GM19395 (cell line): ENCODE measurements around the gene SCRN1.

Source experiments
- ATAC-seq: cut with Tn5 transposase; IDR thresholded peaks from one replicate; pipeline ENCODE4 v1.9.1; 2021; ENCODE audit warnings: mild to moderate bottlenecking, moderate library complexity; ENCODE audit not compliant: unreplicated experiment

SCRN1 gene

DNA sequence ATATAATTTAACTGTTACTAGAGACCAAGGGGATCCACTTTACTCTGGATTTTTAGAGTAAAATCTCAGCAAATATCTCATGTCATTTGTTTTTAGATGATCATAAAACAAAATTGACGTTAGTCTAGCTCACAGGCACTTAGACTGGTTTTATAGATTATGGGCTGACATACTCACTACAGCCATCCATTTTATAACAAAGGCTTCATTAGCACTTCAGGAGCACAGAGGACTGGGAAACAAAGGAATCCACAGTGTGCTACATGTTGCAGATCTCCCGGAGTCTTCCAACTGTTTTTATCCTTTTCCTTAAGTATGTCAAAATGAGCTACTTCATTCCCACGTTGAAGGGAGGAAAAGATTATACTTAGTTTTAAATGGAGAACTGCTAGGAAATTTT is 15.9 kb upstream of the SCRN1 start:
- no peak for ATAC-seq

DNA sequence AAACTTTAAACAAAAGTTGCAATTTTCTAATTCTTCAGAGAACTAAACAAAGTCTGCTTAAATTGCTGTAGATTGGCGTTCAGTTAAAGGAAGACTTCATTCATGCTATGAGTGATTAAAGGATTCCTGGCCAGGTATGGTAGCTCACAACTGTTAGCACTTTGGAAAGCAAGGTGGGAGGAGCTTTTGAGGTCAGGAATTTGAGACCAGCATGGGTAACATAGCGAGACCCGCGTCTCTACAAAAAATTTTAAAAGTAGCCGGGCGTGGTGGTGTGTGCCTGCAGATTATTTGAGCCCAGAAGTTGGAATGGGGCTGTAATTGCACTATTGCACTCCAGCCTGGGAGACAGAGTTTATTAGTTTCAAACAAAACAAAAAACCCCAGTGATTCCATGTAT is 13.5 kb upstream of the SCRN1 start:
- ATAC-seq, result no peak

DNA sequence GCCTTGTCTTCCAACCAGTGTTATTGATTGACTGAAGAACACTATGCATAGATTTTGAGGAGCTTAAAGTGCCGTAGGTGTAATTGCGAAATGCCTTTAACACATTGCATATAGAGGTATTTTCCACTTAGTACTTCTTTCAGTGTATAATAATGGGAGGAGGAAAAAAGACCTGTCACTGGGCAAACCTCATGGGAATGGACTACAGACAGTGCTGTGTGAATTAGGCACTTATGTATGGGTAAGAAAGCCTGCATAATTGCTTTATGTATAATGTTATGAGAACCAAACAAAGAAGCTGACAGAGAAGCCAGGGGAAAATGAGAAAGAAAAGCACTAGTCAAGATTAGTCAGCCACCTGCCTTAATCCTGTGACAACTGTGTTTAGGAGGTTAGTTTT is 12.4 kb upstream of the SCRN1 start:
- no peak for ATAC-seq

DNA sequence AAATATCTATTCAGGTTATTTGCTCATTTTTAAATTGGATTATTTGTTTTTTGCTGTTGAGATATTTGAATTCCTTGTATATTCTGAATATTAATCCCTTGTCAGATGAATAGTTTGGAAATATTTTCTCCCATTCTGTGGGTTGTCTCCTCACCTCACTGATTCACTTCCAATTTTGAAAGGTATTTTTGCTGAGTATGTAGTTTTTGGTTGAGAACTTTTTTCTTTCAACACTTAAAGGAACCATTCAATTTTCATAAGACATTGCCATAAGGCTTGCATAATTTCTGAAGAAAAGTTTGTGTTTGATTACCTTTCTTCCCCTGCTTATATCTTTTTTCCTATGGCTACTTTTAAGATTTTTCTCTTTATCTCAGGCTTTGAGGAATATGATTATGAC is 8.9 kb upstream of the SCRN1 start:
- ATAC-seq, result no peak

DNA sequence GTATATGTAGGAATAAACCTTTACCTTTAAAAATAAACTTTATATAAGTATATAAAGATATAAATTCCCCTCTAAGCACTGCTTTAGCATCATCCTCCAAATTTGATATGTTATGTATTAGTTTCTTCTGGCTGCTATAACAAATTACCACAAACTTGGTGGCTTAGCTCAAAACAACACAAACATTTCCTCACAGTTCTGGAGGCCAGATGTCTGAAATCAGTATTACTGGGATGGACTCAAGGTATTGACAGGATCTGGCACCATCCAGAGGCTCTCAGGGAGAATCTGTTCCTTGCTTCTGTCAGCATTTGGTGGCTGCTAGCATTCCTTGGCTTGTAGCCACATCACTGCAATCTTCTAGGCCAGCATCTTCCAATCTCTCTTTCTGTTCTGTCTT is 6.7 kb upstream of the SCRN1 start:
- ATAC-seq, result no peak

DNA sequence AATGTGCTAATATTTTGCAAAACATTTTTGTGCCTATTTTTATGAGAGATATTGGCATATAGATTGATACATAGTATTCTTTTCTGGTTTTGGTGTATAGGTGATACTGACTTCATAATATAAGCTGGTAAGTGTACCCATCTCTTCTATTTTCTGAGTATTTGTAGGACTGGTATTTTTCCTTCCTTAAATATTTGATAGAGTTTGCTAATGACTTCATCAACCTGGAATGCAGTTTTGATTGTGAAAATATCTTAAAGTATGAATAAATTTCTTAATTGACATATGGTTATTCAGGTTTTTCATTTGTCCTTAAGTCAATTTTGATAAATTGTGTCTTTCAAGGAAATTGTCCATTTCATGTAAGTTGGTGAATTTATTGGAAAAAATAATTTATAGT is 6.1 kb upstream of the SCRN1 start:
- no peak for ATAC-seq

DNA sequence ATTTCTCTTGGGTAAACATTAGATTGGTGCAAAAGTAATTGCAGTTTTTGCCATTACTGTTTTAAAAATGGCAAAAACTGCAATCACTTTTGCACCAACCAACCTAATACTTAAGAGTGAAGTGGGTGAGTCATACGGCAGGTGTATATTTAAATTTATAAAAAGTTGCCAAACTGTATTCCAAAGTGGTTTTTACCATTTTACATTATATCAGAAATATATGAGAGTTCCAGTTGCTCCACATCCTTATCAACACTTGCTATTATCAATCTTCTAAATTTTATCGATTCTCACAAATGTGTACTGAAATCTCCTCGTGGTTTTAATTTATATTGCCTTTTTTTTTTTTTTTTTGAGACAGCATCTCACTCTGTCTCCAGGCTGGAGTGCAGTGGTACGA is 3.5 kb upstream of the SCRN1 start:
- no peak for ATAC-seq

DNA sequence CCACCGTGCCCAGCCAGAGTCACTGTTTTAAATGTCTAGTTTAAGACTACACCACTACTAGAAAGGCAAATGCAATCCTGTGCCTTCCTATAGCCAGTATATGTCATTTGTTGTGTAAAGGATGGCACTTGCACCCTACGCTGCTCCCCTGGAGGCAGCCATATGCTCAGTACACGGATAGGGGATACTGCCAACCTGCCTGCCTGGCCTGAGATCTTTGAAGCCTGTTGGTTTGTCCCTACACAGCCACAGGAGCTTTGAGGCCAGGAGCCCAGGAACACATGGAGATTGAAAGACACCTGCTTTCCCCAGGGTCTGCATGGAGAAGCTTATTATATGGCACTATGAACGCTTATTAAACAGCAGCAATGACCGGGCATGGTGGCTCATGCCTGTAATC is 2.3 kb upstream of the SCRN1 start:
- no peak for ATAC-seq

DNA sequence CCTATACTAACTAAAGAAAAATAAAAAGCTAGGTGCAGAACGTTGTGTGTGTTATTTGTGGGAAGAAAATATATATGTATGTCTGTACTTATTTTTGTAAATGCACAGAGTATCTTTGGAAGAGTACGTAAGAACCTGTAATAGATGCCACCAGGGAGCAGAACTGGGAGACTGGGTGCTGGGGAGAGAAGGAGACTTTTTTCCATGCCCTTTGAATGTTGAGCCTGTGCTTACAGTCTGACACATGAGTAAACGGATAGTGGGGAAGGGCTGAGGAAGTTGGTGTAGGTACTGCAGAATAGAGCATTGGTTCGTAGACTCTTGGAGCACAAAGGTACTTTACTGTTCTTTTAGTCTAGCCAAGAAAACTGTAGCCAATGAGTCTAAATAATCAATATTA is 1.3 kb upstream of the SCRN1 start:
- ATAC-seq, result no peak

DNA sequence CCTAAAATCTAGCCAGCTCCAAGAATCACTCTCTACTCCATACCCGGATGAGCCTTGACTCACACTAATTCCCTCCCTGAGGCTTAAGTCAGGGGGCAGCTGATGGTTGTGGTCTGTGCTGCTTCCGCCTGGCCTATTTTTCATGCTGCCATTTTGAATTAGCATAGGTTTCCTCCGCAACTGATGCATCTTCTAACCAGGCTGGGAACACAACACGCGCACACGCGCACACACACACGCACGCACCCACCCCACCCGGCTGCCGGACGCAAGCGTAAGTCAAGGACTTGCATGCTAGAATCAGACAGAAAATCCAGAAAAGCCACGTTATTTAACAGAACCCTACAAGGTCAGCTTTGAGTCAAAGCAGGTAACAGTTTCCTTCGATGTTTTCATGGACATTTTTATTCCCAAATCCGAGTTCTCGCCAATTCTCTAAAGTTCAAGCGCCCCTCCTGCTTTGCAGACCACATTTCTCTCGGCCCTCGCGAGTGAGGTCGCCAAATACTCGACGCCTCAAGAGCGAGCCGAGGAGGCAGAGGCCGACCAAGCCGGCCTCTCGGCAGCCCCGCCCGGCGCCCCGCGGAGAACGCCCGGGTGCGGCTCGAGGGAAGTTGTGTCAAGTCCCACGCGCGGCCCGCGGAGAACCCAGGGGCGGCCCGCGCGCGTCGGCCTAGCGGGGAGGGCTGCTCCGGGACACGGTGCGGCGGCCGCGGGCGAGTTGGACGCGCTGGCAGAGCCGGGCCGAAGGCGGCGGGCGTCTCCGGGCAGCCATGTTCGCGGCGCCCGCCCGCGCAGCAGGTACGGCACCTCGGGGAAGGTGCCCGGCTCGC is 961 bp downstream of the SCRN1 start:
- peak; percentile 43 for ATAC-seq

DNA sequence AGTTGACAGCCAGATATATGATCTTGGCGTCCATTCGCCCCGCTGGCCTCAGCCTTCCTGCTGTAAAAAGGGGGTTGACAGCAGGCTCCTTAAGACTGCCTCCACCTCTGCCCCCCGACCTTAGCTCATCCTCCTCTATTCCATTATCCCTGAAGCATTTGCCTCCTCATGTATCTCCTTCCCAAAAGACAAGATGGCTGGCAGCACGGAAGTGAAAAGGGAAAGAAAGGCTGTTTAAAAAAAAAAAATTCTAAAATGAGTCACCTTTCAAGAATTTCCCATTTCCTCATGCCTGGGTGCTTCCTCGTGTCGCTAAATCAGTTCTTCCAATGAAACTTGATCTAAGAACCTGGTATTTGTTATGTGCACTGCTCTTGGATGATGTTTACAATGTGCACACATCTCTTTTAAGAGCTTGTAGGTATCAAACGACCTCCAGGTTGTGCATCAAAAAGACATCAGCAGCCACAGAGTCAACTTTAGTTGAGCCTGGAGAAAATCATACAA is 1.7 kb downstream of the SCRN1 start:
- ATAC-seq, result no peak

DNA sequence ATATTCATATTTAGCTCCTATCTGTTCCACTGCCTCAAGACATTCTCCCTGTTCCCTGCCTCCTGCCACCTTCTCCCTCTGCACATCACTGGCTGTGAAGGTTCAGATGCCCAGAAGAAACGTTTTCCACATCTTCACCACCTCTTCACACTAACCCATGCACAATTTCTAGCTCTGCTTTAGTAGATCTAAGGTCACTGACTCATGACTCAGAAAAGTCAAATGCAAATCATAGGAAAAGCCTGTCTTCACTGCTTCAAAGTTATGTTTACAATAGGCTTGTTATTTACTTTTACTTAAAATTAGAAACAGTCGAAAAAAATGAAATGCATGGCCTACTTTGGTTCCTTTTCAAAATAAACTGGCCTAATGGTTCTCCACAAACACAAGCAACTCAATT is 2.5 kb downstream of the SCRN1 start:
- ATAC-seq, result no peak

DNA sequence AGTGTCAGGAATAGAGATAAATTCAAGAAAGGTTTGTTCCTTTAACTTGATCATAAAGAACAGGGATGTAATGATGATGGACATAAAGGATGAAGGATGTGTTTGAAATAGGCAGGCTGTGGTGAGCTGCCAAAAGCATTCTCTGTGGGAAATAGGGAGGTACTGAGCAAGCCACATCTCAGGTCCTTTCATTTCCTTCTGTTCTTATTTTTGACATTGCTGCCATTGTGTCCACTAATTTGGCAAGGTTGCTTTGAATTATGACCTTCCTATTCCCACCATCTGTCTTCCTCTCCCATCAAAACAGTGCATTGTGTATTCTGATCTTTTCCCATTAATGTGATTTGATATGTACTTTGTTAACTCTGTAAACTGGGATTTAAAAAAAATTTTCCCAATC is 9.4 kb downstream of the SCRN1 start:
- ATAC-seq, result no peak

DNA sequence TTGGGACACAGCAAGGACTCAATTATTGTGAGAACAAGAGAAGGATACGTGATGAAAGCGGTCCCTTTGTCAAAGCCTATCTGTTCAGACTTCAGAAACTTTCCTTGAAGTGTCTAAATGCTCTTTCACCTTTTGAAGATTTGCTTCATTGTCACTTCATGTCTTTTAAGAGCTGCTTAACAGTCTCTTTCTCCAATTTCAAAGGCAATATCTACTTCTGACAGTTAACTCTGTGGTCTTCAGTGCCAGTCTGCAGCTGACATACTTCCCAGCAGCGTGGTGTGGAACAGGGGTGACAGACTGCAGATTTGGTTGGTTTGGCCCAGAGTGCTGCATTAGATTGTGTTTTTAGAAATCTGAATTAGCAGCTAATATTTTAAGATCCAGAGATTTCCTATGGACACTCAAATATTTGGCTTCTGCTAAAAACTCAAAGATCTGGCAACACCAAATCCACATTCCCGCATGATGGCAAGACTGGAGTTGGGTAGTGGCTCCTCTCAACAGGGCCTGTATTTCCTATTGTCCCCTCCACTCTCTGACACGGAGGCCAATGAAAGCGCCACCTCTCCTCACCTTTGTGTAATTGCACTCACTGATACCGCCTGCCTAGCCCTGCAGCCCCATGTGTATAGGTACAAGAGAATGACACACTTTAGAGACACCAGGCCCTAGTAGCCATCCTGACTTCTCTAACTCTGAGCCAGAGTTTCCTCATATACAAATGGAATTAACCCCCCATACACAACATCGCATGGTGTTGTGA is 11.5 kb downstream of the SCRN1 start:
- no peak for ATAC-seq

DNA sequence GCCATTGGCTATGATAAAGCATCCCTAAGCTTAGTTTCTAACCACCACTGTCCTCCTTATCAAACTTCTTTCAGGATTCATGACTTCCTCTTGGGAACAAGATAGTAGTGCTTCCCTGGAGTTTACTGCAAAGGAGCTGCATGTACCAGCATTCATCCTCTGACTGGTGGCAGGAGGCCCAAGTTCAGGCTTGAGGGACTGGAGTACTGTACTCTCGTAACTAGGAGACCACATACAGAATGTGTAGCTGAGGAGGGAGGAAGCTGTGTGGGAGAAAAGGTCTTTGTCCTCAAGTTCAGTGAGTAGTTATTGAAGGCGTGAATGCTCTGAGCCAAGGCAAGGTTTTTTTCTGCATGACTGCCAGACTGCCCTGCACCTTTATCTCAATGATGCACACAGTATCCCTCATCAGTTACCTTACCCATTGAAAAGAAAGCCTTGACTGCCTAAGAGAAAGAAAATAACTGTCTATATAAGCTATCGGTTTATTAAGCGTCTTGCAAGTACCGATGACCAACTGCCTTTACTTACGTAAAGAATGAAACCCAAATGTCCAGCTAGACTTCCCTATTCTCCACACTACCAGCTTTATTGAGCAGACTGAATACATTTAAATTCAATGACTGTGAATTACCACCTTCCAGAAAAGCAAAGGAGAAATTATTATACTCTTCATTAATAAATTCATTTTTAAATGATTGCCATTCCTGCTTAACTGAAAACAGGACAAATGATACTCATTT is 12.8 kb downstream of the SCRN1 start:
- no peak for ATAC-seq

DNA sequence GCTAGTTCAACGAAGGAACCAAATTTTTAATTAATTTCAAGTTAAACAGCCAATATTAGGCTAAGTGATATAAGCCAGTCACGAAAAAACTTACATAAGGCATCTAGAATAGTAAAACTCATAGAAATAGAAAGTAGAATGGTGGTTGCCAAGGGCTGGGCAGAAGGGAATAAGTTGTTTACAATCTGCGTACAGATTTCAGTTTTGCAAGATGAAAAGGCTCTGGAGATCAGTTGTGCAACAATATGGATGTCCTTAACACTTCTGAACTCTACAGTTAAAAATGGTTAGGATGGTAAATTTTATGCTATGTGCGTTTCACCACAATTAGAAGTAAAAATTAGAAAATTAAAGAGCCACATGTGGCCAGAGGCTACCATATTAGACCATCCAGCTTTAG is 13.3 kb downstream of the SCRN1 start:
- no peak for ATAC-seq

DNA sequence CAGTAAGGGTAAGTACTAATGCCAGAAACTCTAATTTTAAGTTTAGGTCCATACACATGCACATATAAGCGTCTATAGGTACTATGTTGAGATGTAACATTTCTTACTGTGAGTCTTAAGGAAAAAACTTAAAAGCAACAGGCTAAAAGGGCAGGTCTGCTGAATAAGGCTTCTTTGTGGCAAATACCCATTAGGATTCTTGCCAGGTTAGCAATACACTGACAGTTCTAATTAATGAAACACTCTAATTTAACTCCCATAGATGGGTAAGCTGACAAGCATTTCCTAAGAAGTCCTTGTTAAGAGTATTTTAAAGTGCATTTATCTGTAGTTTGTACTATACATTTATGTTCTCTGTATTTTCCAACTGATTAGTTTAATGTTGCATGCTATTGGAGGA is 14.0 kb downstream of the SCRN1 start:
- no peak for ATAC-seq

DNA sequence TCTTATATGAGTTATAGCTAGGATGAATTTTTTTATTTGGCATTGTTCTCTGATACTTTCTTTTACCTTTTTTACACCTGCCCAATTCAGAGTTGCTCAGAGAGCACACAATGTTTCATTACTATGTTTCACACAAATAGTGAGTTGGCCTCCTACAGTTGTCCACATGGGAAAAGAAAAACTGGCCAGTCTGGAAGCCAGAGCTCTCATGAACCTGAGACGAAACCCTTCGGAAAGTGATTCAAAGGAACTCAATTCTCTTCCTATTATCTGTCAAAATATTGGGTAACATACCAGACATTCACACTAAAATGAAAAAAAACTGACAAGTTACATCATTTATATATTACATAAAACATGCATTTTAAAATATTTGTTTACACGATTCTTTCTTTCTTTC is 15.3 kb downstream of the SCRN1 start:
- no peak for ATAC-seq

DNA sequence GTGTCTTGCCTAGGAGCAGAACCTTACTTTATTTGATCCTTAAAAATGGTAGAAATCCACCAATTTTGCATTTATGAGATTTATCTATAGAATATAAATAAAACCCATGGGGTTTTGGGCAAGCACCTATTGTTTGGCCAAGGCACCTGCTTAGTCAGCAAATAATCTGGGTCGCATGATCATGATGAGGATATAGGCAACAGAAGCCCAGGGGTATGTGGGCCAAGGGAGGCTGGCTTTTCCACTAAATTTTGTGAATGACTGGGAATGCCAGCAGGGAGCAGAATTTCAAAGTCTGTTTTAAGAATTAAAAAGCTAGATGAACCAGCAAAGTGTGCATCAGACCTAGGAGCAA is 17.3 kb downstream of the SCRN1 start:
- ATAC-seq, result no peak

DNA sequence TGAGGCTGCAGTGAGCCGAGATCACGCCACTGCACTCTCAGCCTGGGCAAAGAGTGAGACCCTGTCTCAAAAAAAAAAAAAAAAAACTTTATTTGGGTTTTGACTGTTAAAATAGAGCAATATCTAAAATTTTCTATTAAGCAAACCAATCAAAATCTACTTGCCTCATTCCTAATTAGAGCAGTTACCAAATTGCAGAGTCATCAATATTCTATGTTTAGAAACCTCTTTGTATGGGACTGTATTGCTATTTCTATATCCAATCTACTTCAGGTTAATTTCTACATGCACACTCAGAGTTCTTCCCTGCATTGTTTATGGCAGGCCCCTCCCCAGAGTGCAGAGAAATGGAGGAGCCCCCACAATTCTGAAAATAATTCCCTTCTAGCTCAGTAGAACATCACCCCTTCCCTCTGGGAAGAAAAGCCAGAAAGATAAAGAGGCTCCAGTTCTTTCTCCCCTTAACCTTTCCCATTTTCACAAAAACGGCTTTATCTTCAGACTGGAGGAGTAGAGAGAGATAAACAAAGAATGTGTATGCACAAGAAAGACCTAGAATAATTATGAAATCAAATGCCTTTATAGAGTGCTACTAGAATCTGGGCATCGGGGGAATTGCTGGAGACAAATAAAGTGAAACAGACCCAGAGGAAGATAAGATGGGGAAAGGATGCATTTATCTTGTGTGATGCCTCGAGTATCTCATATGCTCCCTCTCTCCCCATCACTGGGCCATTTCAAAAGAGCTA is 17.9 kb downstream of the SCRN1 start:
- ATAC-seq, result no peak

DNA sequence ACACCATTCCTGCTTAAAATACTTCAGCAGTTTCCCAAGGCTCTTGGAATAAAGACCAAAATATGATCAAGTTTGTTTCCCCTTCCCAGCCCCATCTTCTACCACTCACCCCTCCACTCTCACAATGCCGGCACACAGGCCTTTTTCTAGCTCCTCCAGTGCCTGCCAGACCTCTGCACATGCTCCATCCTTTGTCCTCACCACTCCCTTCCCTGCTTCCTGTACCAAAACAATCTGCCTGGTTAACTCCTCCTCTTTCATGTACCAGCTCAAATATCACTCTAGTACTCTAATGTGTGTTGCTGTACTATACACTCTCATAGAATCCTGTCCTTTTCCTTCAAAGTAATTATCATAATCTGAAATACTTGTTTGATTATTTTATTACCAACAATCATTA is 19.4 kb downstream of the SCRN1 start:
- ATAC-seq, result no peak
